NCI-H69 (cell line): ENCODE results near the gene MKI67.

Source experiments
- DNase-seq: peaks from one replicate; lab custom pipeline; 2025; lab: John Stamatoyannopoulos, UW

Gene MKI67

GRCh38 chr10:128064108-128064969 is 61.9 kb downstream of the MKI67 start:
- DNase-seq: no peak

- DNase-seq: no peak
Measured at GRCh38 chr10:128063736-128064107, 62.5 kb downstream of the MKI67 start.

GRCh38 chr10:128062881-128063563 is 63.2 kb downstream of the MKI67 start:
- DNase-seq: no peak

GRCh38 chr10:128062331-128062880 is 63.8 kb downstream of the MKI67 start:
- no peak for DNase-seq

- no peak for DNase-seq
Measured at GRCh38 chr10:128061306-128062300, 64.6 kb downstream of the MKI67 start.

- DNase-seq: no peak
Measured at GRCh38 chr10:128060341-128061250, 65.6 kb downstream of the MKI67 start.

GRCh38 chr10:128059982-128060293 is 66.3 kb downstream of the MKI67 start:
- DNase-seq: no peak

GRCh38 chr10:128059266-128059981 is 66.8 kb downstream of the MKI67 start:
- no peak for DNase-seq

GRCh38 chr10:128058750-128059134 is 67.5 kb downstream of the MKI67 start:
- no peak for DNase-seq

GRCh38 chr10:128058106-128058749 is 68.0 kb downstream of the MKI67 start:
- no peak for DNase-seq

GRCh38 chr10:128056303-128057050 is 69.7 kb downstream of the MKI67 start:
- no peak for DNase-seq

GRCh38 chr10:128055061-128055868 is 71.0 kb downstream of the MKI67 start:
- DNase-seq: no peak

GRCh38 chr10:128054163-128054970 is 71.9 kb downstream of the MKI67 start:
- DNase-seq: no peak

GRCh38 chr10:128053356-128053755 is 72.9 kb downstream of the MKI67 start:
- DNase-seq: no peak

- no peak for DNase-seq
Measured at GRCh38 chr10:128052696-128053095, 73.5 kb downstream of the MKI67 start.

GRCh38 chr10:128051548-128051947 is 74.7 kb downstream of the MKI67 start:
- no peak for DNase-seq

GRCh38 chr10:128050936-128051335 is 75.3 kb downstream of the MKI67 start:
- no peak for DNase-seq
